GM13976 (cell line): Measurements from ENCODE around the gene ABTB2.

Experiments
- DNase-seq: peaks from one replicate; pipeline ENCODE4 v3.0.0; 2012; ENCODE audit warnings: low spot score
- in situ Hi-C: fragments of 300-500 bp; cut with MboI; formaldehyde crosslinking; loops from one replicate; pipeline ENCODE4 v1.12.0; 2022; ENCODE audit warnings: low sequenced_read_pairs, mixed read lengths, inconsistent platforms; ENCODE audit not compliant: unreplicated experiment
- TF ChIP-seq, protein P1 (sequence below): IDR thresholded peaks from 2 replicates; pipeline ENCODE4 v1.5.1; 2012; ENCODE audit warnings: borderline replicate concordance, mild to moderate bottlenecking; ENCODE audit not compliant: insufficient read depth; ENCODE audit errors: extremely low read depth, missing control alignments, control extremely low read depth

Gene ABTB2

DNA sequence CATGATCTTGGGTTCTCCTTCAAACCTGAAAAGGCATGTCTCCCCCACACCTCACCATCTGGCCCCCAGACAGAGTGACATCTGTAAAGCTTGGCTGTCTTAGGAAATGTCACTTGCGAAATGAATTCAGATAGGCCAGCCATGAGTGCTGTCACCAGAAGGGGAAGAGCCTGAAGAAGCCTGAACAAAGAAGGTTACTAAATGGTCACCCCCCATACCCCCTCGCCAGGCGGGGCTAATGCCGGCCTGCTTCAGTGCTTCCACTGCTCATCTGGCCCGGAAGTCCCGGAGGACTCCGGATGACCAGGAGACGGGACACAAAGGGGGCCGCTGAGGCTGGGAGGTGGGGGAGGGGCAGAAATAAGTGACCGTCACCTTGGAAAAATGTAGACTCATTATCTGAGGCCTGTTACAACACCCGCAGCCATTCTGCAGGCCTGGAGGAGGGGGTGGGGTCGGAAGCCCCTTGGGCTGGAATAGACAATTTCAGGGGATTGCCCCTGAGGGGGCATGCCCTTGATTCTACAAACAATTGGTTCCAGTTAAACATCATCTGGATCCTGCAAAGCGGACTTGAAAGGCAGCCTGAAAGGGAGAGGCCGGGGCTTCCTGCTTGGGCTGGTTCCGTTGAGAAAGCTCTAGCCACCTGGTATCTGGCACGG is 209.2 kb downstream of the ABTB2 start:
- DNase-seq: no peak
- in situ Hi-C loops: no loop called here
- TF ChIP-seq, protein P1, sequence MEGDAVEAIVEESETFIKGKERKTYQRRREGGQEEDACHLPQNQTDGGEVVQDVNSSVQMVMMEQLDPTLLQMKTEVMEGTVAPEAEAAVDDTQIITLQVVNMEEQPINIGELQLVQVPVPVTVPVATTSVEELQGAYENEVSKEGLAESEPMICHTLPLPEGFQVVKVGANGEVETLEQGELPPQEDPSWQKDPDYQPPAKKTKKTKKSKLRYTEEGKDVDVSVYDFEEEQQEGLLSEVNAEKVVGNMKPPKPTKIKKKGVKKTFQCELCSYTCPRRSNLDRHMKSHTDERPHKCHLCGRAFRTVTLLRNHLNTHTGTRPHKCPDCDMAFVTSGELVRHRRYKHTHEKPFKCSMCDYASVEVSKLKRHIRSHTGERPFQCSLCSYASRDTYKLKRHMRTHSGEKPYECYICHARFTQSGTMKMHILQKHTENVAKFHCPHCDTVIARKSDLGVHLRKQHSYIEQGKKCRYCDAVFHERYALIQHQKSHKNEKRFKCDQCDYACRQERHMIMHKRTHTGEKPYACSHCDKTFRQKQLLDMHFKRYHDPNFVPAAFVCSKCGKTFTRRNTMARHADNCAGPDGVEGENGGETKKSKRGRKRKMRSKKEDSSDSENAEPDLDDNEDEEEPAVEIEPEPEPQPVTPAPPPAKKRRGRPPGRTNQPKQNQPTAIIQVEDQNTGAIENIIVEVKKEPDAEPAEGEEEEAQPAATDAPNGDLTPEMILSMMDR: no peak

DNA sequence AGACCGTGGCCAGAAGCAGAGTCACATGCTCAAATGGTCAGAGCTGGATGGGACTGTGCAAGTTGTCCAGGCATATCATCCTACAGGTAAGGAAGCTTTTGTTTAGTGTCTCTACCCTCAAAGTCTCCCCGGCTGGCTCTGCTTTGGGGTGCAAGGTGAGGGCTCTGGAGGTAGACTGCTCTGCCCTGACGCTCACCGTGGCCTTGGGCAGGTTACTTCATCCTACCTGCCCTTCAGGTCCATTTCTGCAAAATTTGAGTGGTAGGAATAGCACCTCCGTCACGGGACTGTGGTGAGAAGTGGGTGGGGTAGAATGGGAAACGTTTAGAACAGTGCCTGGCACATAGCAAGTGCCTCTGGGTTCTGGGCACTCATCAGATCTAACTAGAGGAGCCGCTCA is 210.2 kb downstream of the ABTB2 start:
- TF ChIP-seq, protein P1: no peak
- DNase-seq: no peak
- in situ Hi-C loops: no loop called here

DNA sequence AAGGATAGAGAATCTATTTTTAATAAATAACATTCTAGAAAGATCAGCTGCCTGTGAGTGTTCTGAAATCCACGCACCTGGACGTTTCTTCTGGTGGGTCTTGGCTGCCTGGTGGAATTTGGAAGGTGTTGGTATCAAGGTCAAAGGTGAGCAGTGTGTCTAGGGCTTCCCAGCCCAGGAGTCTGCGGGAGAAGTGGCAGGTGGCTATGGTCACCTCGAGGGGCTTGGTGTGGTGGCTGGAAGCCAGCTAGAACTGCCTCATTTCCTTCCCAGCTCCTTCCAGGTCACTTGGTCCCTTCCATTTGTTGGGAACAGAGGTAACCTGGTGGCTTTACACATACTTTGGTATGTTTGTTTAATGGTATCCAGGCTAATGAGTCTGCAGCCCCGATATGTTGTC is 210.9 kb downstream of the ABTB2 start:
- in situ Hi-C loops: no loop called here
- TF ChIP-seq, protein P1: no peak
- no peak for DNase-seq

DNA sequence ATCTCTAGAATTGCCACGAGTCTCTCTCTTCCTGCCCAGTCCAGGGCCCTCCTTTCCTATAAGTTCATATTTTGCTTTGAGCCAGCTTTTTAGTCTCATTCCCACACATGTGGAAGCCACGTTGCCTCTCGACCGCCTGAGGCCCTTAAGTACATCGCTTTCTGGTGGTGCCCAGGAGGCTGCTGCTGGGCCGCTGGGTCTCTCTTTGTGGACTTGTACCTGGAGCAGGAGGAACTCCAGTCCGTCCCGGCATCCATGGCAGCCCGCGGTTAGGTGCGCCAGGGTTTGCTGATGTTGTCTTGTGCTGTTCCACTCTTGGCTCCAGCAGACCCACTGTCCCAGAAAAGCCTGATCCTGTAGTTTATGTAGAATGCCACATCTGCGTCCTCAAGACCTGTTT is 211.4 kb downstream of the ABTB2 start:
- DNase-seq: no peak
- in situ Hi-C loops: no loop called here
- TF ChIP-seq, protein P1: no peak

DNA sequence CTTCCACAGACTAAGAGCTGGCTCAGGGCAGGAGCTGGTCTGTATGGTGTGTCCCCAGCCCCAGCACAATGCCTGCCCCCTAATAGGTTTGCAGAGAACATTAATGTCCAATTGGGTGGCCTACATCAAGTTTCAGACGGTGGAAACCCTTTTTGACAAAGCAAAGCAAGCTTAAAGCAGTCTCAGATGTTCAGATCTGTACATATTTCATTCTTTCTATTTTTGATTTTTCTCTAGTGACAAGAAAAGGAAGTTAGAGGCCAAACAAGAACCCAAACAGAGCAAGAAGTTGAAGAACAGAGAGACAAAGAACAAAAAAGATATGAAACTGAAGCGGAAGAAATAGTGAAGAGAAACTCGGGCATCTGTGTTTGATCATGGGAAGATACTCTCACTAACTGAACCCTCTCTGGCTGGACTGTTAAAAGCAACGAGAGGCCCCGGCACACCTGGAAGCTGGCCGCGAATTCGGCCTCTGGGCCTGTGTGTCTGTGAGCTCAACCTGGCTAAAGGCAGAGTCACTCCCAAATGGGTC is 211.9 kb downstream of the ABTB2 start:
- in situ Hi-C loops: no loop called here
- DNase-seq: peak; percentile 68
- TF ChIP-seq, protein P1: no peak

DNA sequence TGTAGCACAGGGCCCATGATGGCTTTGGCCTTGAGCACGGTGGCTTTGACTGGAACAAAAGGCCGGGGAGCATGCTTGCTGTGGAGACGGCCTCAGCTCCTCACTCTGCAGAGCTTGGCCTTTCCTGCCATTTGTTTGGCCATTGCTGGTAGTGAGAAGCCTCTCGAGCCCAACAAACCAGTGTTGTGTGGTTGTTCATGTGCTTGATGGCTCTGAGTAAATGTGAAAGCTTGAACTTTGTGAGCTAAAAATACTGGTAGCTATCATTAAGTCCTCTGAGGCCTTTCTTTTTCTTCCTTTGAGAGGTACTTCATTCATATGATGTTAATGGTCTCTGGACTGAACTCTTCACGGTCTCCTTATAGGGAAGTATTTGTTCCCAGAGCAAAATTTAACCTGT is 212.7 kb downstream of the ABTB2 start:
- peak; percentile 77 for DNase-seq
- TF ChIP-seq, protein P1: no peak
- in situ Hi-C loops: no loop called here

DNA sequence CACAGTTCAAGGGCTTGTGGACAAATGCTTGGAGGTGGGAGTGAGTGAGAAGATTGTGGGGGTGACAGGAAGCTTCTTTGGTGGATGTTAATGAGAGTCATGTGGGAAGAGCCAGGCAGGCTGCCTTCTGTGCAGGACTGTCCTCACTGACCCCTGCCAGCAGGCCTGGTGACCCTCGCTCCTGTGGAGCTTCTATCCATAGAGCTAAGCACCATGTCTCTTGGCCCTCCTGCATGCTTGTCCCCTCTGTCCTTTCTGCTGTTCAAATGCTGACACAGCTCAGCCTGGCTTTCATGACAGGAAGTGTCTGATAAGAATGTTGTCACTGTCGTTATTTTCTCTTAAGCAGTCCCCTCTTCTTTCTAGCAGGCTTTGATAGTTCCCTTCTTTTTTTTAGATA is 214.8 kb downstream of the ABTB2 start:
- TF ChIP-seq, protein P1: no peak
- no peak for DNase-seq
- in situ Hi-C loops: no loop called here
